Smooth muscle cell (in vitro differentiated cells): ENCODE measurements around the gene ANKRD33. TPM values are rescaled to one million over a fixed set of nuclear protein-coding genes. Genes with fewer than 3 reads are reported as not detected.

ENCODE experiments used
- DNase-seq: peaks from one replicate; lab custom pipeline; 2025; ENCODE audit not compliant: unreplicated experiment; lab: John Stamatoyannopoulos, UW
- H2AFZ ChIP-seq: fragments of 200-600 bp; sonication (generic); 2 replicates; pipeline ENCODE4 v1.6.0; 2016; ENCODE audit warnings: antibody characterized with exemption, low read depth, mild to moderate bottlenecking
- H3F3A ChIP-seq: fragments of 200-600 bp; sonication (generic); 2 replicates; pipeline ENCODE4 v1.6.0; 2017; ENCODE audit warnings: antibody characterized with exemption, low read depth
- H3K27ac ChIP-seq: fragments of 200-600 bp; sonication (generic); 2 replicates; pipeline ENCODE4 v1.5.1; 2016; ENCODE audit warnings: low read depth, mild to moderate bottlenecking
- H3K27me3 ChIP-seq: fragments of 200-600 bp; sonication (generic); 2 replicates; pipeline ENCODE4 v1.6.1; 2016; ENCODE audit warnings: low read depth, mild to moderate bottlenecking
- H3K36me3 ChIP-seq: fragments of 200-600 bp; sonication (generic); 2 replicates; pipeline ENCODE4 v1.5.1; 2016; ENCODE audit warnings: low read depth
- H3K4me1 ChIP-seq: fragments of 200-600 bp; sonication (generic); 2 replicates; pipeline ENCODE4 v1.5.1; 2016; ENCODE audit warnings: low read depth
- H3K4me2 ChIP-seq: fragments of 200-600 bp; sonication (generic); 2 replicates; pipeline ENCODE4 v1.6.0; 2016; ENCODE audit warnings: mild to moderate bottlenecking
- H3K4me3 ChIP-seq: fragments of 200-600 bp; sonication (generic); 2 replicates; pipeline ENCODE4 v1.5.1; 2016; ENCODE audit warnings: mild to moderate bottlenecking
- H3K79me2 ChIP-seq: fragments of 200-600 bp; sonication (generic); 2 replicates; pipeline ENCODE4 v1.6.0; 2016; ENCODE audit warnings: low read depth, mild to moderate bottlenecking
- H3K9ac ChIP-seq: fragments of 200-600 bp; sonication (generic); 2 replicates; pipeline ENCODE4 v1.6.0; 2016; ENCODE audit warnings: low read depth
- H3K9me3 ChIP-seq: fragments of 200-600 bp; sonication (generic); replicated peaks from 2 replicates; pipeline ENCODE4 v1.5.1; 2016; ENCODE audit warnings: low read depth
- H4K20me1 ChIP-seq: fragments of 200-600 bp; sonication (generic); 2 replicates; pipeline ENCODE4 v1.6.0; 2016; ENCODE audit warnings: low read depth
- CTCF ChIP-seq: fragments of 200-600 bp; sonication (generic); IDR thresholded peaks from 2 replicates; pipeline ENCODE4 v1.5.1; 2017; ENCODE audit warnings: borderline replicate concordance, mild to moderate bottlenecking, antibody characterized with exemption; ENCODE audit not compliant: insufficient read depth, poor library complexity, severe bottlenecking
- WGBS: methylation state at CpG from one replicate; pipeline ENCODE4 v1.1.7; 2016; ENCODE audit warnings: low lambda C conversion rate; 5-methylcytosine and 5-hydroxymethylcytosine counted together
- polyA plus RNA-seq: library from polyadenylated mRNA; unstranded; fragments of >200 nt; fragmentation: Nextera tagmentation; extraction: Ambion mirVana; gene quantifications from 2 replicates; pipeline ENCODE4 v1.2.1, GENCODE V29; 2016
- total RNA-seq: library from RNA; depleted of rRNA; stranded (reverse); fragments of >200 nt; gene quantifications from 2 replicates; pipeline ENCODE4 v1.2.3, GENCODE V29; 2014

The ANKRD33 gene
- total and polyA plus RNA-seq, 2 experiments from 2014 or later = 1.3 TPM; not detected in 1

GRCh38 chr12:51867796-51868428 lies 20.0 kb upstream of the ANKRD33 start:
- H4K20me1 ChIP-seq = no peaks in the 10 kb centered on the region
- TF ChIP-seq CTCF = no peak
- WGBS = 97% methylated on average over 12 of the region's 12 CpGs

DNA sequence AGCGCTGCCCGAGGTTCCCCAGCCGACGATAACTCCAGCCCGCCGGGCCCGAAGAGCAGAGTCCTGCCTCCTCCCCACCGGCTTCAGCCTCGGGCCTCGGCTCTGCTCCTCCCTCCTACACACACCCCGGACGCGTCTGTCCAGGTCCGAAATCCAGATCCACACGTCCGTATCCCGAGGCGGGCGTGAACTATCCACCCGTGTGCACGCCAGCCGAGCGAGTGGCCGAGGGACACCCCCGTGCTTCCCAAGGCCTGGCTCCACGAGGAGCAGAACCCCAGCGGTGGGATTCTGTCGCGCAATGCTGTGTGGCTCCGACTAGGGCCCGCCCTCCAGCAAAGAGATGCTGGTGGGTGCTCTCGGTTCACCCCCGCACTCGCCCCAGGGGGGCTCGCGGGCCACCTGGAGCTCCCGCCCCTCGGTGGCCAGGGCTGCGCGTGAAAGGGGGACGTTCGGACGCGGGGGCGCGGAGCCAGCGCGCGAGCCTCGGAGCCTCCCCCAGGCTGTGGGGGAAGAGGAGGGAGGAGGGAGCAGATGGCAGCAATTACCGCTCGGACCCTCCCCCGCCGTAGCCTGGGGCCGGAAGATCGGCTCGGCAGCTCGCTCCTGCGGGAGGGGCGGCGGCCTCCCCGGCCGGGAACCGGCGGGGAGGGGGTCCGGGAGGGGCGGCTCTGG lies 18.9 kb upstream of the ANKRD33 start:
- Histone ChIP-seq H3K9ac (no peak overlapping the region), H3K79me2 (no peaks in the 10 kb centered on the region), H2AFZ (peak overlapping the region; percentile 58), H3F3A (peaks cover 21% of the 10 kb centered on the region), H3K36me3 (no peaks in the 10 kb centered on the region), H3K27me3 (no peaks in the 10 kb centered on the region), H3K4me1 (peaks cover 42% of the 10 kb centered on the region), H3K27ac (no peak overlapping the region), H4K20me1 (no peaks in the 10 kb centered on the region), H3K4me3 (peak overlapping the region; percentile 52), H3K4me2 (peak overlapping the region; percentile 95), H3K9me3 (no peaks in the 10 kb centered on the region)
- DNase-seq = no peak
- no peak for TF ChIP-seq CTCF
- 3% methylated on average over 48 of the region's 67 CpGs for WGBS

More at GRCh38 chr12:51867796-51868428, 20.0 kb upstream of the ANKRD33 start:
- Histone ChIP-seq H3K79me2 (no peaks in the 10 kb centered on the region), H3K9ac (no peak overlapping the region), H2AFZ (no peak overlapping the region), H3K36me3 (no peaks in the 10 kb centered on the region), H3K4me2 (no peak overlapping the region), H3K9me3 (no peaks in the 10 kb centered on the region), H3F3A (peaks cover 21% of the 10 kb centered on the region), H3K27me3 (no peaks in the 10 kb centered on the region), H3K4me1 (peaks cover 50% of the 10 kb centered on the region), H3K27ac (no peak overlapping the region), H3K4me3 (no peak overlapping the region)
- DNase-seq = no peak

GRCh38 chr12:51869496-51869865 lies 18.4 kb upstream of the ANKRD33 start:
- Histone ChIP-seq H3K4me1 (peaks cover 42% of the 10 kb centered on the region), H3F3A (peaks cover 19% of the 10 kb centered on the region), H3K9ac (no peak overlapping the region), H3K4me3 (peak overlapping the region; percentile 52), H3K9me3 (no peaks in the 10 kb centered on the region), H3K27ac (no peak overlapping the region), H3K4me2 (peak overlapping the region; percentile 95), H4K20me1 (no peaks in the 10 kb centered on the region), H3K36me3 (no peaks in the 10 kb centered on the region), H2AFZ (peak overlapping the region; percentile 58), H3K79me2 (no peaks in the 10 kb centered on the region), H3K27me3 (no peaks in the 10 kb centered on the region)
- DNase-seq = no peak
- 19% methylated on average over 11 of the region's 20 CpGs for WGBS
- TF ChIP-seq CTCF = no peak
